RPMI7951 (cell line): ENCODE data around the gene CPXM2. TPM values are rescaled to one million over a fixed set of nuclear protein-coding genes. Genes with fewer than 3 reads are reported as not detected.
A peak's percentile ranks its signal among the peaks of the same experiment; 100 is the strongest.

Experiments
- DNase-seq: peaks from one replicate; pipeline ENCODE4 v3.0.0-alpha.2; 2012; ENCODE audit warnings: low read depth
- total RNA-seq: library from RNA; depleted of rRNA; stranded (reverse); fragments of >200 nt; shearing (Covaris generic); gene quantifications from 2 replicates; pipeline ENCODE4 v1.2.3, GENCODE V29; 2014

CPXM2 gene
- total RNA-seq, 1 experiment from 2014 or later: 0.60 TPM

DNA sequence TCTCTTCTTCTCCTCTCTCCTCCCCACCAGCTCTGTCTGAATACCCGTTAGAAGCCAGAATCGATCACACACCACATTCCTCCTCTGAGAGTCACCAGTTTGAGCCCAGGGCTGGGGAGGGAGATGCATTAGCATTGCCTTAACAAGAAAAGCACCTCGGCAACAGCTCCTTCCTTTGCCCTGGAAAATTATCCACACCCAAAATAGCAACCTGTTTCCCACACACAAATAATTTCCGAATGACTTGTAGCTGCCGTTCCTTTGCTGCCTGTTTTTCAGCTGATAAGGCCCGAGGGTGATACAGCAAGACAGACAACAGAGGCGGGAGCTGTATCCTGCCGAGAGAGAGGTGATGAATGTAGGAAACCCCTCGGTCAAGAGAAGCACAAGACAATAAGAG, 91.3 kb downstream of the CPXM2 start:
- DNase-seq: peak; percentile 18

DNA sequence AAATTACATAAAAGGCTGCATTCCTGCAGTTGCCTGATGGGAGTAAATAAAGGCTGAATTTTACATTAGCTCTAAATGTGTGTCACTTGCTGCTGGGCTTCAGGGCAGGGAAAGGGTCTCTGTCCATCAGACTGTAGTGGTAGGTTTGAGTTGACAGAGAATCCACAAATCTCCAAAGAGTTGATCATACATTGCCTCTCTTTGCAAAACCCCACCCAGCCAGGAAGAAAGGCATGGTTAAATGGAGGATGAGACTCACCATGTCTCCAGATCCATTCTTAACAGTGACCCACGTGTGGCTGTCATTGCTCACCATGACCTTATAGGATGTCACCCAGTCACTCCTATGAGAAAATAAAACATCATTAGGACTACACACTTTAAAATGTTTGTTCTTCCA, 92.8 kb downstream of the CPXM2 start:
- DNase-seq: no peak

DNA sequence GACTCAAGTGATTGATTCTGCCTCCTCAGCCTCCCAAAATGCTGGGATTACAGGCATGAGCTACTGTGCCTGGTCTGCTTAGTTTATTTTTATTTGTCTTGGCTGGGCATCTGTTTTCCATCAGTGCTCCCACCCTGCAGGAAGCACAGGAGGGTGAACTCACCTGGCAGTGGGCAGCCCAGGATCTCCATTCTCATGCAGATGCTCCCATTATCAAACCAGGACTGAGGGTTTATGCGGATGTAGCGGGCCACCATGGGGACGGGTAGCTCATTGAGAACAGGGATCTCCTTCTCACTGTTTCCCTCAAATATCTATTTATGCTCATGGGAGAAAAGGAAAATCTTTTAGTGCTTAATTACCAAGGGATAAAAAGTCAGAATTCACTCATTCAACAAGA, 93.8 kb downstream of the CPXM2 start:
- DNase-seq: no peak

DNA sequence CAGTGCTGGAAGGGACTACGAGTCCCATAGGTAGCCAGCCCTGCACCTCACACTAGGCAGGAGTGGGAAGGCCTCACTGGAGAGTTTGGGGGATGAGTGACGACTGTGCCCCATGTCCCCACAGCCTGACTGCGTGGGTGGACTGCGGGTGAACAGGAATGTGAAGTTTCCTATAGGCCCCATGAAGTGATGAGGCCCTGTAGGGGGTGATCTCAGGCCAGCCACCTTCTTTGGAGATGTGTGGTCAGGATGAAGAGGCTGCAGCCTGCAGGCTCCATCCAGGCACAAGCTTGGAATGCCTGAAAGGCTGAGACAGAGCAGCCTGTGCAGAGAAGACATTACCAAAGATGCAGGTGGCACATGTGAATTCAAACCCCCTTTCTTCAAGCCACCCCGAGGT, 94.9 kb downstream of the CPXM2 start:
- DNase-seq: peak; percentile 20

DNA sequence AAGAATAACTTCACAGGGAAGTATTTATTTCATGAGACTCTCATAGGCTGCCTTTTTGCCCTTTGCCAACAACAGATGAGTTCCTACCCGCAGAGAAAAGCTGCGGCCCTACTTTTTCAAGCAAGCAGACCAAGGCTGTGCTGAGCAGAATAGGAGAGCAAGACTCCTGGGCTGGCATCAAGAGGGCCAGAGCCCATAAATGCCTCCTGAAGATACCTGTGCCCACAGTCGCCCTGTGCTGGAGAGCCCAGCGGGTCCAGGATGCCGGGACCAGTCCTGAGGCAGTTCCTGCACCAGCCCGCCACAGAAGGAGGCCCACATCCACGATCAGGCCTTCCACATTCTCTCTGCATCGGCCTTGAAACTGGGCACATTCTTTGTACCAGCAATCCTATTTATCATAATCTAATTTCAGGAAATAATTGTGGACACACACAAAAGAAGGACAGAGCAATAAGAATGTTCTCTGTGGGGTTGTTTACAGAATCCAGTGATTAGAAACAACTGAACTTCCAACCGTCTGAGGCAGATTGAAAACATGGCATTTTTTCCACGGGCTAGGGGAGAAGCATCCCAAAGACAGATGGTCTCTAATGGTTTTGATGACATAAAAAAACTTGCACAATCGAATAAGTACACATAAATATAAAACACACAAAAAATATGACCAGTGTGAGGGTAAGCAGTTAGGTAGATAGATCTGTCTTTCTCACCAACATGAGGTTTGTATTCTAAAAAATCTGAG, 95.6 kb downstream of the CPXM2 start:
- no peak for DNase-seq

DNA sequence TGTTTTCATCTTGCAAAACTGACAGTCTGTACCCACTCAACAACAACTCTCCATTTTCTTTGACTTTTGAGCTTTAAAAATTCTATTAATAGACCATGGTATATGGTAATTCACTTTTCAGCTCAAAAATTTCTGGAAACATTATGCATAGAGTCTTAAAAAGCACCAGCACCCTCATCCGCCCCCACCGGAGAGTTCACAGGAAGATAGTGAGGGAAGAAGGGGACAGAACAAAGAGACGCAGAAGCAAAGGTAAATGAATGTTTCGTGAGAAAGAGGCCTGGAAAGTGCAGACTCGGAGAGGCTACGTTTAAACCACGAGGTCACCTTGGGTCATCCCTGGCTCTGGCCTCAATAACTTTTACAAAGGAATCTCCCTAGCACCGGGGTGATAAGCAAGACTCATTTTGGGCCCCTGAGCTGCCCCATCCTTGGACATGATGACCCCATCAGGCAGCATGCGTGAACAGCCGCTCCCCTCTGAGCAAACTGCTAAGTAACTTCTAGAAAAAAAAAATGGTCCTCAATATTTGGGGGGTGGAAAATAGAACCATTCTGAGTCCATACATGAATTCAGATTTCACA, 96.3 kb downstream of the CPXM2 start:
- DNase-seq: no peak

DNA sequence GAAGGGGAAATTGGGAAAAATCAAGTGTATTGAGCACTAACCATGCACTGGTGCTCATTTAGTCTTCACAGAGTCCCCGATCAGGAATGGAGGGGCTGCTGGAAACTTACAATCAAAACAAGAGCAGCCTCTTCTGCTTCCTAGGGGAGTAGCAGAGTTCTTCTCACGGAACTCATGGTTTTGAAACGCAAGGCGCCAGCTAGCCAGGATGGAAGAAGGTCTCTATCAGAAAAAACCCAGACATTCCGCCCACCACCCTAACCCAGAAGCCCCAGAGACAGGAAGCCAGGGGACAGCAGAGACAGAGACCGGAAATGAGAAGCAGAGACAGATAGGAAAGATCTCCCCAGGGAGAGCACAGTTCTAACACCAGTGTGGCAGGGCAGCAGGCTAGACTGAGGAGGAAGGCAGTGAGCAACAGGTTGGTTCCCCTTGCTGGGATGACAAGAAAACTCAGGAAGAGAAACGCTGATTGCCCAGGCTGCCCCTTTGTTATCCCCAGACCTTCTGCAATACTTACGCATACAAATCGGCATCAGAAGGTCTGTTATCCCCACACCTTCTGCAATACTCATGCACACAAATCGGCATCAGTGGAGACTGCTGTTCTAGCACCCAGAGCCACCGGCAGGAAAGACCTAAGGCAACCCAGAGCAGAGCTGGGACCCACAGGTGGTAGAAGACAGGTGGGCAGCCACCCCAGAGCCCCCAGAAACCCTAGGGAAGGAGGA, 99.2 kb downstream of the CPXM2 start:
- DNase-seq: no peak

DNA sequence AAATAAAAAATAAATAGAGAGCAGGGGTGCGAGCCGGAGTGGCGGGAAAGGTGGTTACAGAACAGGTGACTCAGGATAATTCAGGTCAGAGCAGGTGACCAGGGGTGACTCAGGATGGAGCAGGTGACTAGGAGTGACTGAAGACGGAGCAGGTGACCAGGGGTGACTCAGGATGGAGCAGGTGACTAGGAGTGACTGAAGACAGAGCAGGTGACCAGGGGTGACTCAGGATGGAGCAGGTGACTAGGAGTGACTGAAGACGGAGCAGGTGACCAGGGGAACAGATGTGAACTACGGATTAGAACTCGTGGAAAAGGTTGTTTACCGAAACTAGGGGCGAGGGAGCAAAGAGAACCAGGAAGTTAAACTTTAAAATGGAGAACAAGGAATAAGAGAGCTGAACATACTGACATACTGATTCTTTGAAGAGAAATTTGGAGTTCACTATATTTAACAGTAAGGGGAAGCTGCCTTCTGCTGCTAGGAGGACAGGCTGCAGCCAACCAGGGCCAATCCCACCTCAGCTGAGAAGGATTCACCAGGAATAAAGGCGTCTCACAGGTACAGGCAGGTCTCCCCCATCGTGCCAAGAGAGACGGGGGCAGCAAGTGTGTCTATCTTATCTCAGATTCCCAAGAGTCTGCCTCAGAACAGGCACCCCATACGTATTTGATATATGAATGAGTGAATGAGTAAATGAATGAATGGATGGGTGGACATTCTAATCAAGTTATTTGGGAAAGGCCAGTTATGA, 101.3 kb downstream of the CPXM2 start:
- DNase-seq: no peak

DNA sequence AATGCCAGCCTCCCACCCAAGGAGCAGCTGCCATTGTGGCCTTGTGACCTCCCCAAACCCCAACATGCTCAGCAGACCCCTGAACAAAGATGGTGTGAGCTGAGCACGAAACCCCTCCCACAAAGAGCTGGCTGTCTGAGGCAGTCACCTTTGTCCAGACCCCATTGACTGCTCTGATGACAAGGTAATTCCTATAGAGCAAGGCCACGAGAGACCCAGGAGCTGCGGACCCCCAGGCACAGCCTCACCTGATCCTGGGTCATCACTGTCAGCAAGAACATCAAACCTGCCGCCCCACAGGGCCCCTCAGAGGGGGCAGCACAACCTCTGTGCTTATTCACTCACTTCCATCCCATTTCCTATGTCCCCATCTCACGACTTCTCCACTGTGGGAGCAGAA, 102.6 kb downstream of the CPXM2 start:
- DNase-seq: no peak

DNA sequence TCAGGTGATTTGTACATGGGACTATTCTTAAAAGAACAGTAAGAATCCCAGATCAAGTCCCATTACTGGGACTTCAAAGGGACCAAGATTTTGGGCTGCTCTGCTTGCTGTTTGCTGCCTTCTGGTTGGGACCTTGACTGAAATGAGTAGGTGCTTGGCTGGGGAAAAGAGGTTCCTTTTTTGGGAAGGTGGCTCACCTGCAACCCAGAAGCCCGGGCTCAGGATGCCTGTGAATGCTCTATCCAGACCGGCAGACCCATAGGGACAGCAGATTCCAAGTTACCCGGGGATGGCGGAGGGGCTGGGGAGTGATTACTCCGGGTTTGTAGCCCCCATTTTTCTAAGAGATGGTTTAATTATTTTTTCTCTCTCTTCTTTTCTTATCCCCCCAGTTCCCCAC, 104.0 kb downstream of the CPXM2 start:
- DNase-seq: no peak

DNA sequence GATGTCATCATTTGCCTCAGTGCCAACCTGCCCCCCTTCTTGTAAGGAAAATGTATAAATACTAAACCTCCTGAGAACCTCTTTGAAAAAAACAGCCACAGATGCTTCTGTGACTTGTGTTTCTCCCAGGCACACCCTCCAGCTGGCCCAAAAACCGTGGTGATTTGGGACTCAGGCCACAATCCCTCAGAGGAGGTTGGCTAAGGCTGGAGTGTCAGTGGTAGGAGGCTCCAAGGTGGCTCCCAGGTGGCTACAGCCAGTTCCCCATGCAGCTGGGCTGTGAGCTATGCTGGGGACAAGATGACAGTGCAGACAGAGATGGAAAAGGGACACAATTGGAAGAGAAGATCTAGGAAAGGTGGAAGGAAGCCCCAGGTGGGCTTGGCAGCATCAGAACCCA, 104.7 kb downstream of the CPXM2 start:
- DNase-seq: no peak

DNA sequence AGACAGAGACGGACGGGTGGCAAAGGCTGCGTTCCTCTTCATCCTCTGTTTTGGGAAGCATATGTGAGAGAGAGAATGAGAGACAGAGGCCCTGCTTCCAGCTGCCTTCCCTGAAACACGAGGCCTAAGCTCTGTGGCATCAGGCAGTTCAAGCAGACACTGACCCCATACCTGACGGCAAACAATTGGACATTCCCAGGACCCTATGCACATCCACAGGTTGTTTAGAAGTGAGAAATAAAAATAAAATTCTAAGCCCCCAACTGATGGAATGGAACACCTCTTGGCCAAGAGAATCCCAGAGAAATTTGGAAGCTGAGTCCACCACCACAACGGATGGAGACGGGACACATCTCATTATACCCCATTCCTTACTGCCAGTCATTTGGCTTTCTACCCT, 105.3 kb downstream of the CPXM2 start:
- DNase-seq: no peak

DNA sequence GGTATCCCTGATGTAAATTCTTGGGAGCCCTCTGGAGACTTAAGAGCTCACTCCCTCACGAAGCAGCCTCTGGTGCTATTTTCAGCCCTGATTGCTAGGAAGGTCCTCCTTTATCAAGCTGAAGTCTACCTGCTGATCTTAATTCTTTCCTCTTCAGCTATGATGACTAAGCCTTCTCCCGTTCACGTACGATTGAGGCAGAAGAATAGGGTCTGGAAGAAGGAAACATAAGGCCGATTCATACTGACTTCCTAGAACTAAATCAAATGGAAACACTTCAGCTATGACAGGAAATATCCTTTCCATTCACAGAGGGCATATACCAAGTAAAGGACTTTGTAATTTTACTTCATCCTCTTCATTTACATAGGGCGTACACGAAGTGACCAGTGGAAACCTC, 107.0 kb downstream of the CPXM2 start:
- no peak for DNase-seq

DNA sequence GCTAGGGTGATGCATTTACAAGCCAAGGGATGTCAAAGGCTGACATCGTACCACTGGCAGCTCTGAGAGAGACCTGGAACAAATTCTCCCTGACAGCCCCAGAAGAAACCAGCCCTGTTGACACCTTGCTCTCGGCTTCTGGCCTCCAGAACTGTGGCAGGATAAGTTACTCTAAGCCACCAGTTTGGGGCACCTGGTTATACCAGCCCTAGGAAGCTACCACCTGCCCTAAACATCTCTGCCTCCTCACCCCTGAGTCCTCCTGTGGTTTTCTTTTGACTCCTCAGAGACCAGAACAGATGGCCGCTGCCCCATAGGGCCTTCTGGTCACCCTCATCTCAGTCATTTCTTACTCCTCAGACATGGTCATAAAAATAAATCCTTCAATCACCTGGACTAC, 107.4 kb downstream of the CPXM2 start:
- no peak for DNase-seq

DNA sequence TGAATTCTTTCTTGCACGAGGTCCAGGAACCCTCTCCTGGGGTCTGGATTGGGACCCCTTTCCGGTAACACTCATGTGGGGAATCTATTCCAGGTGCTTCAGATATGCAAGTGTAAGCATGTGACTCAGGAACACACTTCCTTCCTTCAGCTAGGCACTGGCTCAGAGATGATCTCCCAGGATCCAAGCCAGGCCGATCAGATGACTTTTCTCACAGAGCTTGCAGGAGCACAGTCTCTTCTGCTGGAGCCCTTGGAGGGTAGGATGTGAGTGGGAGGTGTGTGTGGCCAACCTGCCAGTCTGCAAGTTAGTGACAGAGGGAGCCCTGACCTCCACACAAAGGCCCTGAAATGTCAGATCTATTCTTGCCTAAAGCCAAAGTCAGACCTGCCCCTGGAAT, 108.3 kb downstream of the CPXM2 start:
- DNase-seq: no peak

DNA sequence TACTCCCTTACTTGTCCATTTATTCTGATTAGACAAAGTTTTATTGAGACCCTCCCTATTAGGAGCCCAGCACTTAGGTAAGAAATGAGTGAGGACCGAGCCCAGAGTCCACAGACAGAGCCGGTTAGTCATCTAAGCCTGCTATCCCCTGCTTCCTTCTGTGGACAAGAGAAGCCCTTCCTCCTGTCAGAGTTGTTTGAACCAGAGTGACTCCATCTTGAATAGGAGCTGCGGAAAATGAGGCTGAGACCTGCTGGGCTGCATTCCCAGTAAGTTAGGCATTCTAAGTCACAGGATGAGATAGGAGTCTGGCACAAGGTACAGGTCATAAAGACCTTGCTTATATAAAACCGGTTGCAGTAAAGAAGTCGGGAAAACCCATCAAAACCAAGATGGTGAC, 109.1 kb downstream of the CPXM2 start:
- DNase-seq: no peak

DNA sequence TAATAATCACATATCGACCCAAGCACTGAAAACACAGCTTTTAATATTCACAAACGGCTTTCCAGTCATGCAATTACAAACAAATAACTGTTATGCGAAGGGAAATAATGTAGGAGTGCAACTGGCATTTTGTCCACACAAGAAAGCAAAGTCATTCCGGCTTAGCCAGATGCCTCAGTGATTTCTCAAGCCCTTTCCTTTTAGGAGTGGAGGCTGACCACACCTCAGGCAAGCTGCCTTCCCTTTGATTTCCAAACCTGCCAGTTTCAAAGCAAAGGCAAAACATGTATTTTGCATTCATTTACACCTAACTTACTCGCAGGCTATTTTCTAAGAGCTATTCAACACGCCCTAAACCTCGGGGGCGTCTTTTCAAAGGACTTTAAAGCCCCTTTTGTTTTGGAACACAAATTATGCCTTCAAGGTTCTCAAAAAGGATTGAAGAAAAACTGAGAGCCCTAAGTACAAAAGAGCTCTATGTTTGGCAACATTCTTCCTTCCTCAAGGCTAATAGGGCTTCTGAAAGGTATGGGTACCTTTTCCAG, 109.6 kb downstream of the CPXM2 start:
- no peak for DNase-seq

DNA sequence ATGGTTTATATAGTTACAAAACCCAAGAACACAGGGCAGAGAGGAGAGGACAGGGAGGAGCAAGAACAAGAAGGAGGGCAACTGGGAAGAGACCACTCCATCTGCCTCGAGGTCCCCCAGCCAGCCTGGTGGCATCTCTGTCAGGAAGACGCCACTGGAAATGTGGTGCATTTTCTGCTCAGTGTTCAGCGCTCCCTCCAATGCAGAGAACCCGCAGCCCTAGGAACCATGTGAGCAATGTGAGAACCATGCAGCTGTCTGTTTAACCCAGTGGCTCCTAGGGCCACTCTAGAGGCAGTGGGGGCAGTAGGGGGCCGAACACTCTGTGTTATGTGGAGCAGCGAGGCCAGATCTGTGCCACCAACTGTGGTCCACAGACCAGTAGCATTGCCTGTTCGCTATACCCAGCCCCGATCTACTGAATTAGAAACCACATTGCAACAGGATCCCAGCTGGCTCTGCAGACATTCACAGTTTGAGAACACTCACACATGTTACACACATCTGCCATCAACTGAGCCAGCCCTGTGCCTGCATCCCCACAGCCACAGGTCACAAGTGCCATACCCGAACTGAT, 110.2 kb downstream of the CPXM2 start:
- no peak for DNase-seq

DNA sequence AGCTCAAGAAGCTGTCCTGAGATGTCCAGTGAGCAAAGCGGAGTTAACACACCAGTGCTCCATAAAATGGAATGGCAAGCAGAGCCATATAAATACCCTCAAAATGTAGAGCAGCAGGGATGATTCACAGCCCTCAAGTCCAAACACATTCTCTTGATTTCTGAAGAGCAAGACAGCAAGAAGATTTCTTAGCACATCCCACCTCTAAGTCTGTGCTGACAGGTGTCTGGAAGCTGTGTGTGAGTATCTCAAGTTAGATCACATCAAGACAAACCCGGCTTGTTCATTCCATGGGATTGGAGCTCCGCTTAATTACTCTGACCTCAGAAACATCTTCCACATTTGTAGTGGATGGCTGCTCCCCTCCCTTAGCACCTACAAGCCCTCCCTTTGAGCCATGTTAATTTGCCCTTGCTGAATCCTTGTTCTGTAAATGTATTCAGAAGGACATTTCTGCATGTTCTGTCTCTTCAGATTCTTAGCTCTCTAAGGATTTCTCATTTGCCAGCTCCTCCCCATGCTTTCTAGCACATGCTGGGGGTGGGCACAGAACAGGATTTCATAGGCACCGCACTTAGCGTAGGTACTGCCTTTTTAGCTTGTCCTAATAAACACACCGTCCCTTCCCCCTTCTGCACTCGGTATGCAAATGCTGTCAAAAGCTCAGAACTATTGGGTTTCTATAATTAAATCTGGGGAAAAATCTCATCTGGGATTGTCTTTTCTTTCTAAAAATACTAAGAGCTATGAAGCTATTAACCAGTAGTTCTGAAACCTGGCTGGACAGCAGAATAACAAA, 112.7 kb downstream of the CPXM2 start:
- DNase-seq: no peak

DNA sequence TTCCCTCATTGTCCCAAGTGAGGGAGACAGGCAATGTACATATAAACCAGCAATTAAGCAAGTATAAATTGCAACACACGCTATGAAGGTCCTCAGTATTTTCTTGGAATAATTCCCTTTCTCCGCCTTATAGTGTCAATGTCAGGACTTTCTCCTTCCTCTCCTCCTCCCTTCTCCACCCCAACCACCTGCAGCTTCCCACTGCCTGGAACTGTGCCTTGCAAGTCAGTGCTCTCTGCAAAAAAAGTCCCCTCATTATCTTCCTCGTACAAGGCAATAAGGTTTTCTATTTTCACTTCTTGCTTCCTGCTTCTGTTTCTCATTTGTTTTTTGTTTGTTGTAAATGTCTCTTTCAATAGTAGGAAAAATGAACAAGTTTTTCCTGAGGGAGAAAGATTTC, 113.7 kb downstream of the CPXM2 start:
- DNase-seq: no peak

DNA sequence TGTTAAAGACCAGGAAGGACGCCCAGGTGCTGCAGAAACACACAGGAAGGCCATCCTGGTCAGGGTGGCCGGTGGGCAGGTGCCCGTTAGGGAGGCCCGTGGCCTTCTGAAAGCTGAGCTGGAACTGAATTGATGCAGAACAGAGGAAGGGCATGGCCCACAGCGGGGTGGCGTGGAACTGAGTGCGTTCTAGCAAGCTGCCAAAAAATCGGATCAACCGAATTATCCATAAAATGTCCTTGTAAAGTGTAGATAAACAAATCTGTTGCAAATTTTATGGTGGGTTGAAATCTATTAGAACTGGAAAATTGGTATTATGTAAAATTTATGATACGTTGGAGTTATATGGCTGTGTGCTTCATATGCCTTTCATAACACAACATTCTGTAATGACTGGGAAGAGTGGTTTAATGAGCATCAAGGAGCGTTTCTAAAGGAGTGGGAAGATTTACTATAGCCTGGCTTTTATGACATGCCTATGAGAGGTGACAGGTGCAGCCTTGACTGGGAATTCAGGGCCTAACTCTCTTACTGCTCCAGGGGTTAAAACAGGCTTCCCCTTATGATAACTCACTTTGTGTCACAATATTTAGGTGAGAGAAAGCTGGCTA, 117.4 kb downstream of the CPXM2 start:
- DNase-seq: no peak
